ENCODE measurements around the gene CDK16.

Gene CDK16

GRCh38 chrX:47186096-47186740, 32.3 kb upstream of the CDK16 start:
- no peak for DNase-seq (ENCODE audit: low read depth)

GRCh38 chrX:47187106-47187677, 31.3 kb upstream of the CDK16 start:
- DNase-seq (ENCODE audit: low read depth), result no peak

DNA sequence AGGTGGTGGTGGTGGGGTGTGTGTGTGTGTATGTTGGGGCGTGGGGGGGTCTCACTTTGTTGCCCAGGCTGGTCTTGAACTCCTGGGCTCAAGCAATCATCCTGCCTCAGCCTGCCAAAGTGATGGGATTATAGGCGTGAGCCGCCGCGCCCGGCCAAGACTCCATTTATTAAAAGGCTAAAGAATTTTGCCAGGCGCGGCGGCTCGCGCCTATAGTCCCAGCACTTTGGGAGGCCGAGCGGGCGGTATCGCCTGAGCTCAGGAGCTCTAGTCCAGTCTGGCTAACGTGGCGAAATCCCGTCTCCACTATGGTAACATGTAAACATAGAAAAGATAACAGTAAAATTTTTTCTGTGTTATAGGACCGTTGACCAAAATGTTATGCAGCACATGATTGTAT, 28.6 kb upstream of the CDK16 start:
- no peak for DNase-seq (ENCODE audit: low read depth)

DNA sequence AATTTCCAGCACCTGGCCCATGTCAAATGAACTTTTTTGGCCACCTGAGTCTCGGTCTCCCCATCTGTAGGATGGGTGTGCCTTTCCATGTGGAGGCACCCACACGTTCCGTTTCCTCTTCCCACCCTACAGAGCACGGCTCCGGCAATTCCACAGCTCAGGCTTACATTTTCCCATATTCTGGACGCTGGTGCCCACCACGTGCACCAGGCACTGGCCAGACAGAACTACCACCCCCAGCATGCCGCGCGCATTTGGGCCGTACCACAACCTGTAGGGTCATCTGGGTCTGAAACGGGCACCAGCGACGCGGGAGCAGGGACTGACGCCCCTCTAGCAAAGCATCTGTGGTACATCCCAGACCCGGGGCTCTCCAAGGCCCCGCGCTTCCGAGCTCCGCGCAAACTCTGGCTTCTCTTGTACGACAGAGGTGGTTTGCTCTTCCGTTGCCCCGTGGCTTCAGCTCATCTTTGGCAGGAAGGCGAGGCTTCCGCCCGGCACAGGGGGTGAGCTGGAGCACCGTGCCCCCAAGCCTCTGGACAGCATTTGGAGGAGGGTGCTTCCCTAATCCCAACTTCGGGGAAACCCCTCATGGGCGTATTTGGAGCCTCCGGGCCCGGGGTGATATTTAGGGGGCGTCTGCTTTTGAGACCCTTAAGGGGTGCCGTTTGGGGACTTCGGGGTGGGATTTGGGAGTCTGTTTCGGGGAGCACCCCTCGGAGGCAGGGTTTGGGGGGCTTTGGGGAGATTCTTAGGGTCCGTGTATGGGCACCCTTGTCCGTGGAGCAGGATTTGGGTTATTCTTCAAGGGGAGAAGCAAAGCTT, 27.8 kb upstream of the CDK16 start:
- DNase-seq (ENCODE audit: low read depth), result peak; percentile 73

GRCh38 chrX:47191331-47191730, 27.1 kb upstream of the CDK16 start:
- DNase-seq (ENCODE audit: low read depth), result peak; percentile 18

GRCh38 chrX:47191806-47192401, 26.6 kb upstream of the CDK16 start:
- no peak for DNase-seq (ENCODE audit: low read depth)

GRCh38 chrX:47193475-47194193, 24.8 kb upstream of the CDK16 start, which contains the start of gene UBA1:
TSS of gene UBA1 (plus strand) at chrX:47193829. CDS start at chrX:47198803, 4,974 bp downstream.
- DNase-seq (ENCODE audit: low read depth), result peak; percentile 95

DNA sequence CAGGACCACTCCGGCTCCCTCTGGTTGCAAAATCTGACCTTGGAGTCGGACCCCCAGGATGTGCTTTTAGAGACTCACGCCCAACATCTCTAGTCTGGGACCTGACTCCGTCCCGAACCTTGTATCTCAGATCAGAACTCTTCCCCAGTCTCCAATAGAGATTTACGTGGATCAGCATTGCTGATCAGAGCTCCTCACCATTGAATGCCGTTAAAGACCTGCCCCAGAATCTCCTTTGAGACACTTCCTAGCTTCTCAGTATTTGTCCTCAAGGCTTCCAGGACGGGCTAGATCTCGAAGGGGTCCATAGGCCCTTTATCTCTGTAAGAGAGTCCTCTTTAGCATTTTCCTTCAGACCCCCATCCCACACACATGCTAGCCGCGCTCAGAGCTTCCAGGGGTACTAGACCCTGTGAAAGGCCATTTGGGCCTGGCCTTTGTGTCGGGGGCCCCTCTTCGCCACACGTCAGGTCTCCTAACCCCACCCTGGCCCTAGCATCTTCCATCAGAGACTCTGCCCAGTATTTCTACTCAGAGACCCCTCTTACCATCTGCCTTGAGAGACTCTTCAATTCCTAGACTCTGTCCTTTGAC, 24.2 kb upstream of the CDK16 start:
- DNase-seq (ENCODE audit: low read depth), result no peak

- no peak for DNase-seq (ENCODE audit: low read depth)
Measured at GRCh38 chrX:47196098-47196497, 22.4 kb upstream of the CDK16 start.

- no peak for DNase-seq (ENCODE audit: low read depth)
Measured at GRCh38 chrX:47197526-47197925, 21.0 kb upstream of the CDK16 start.

- no peak for DNase-seq (ENCODE audit: low read depth)
Measured at GRCh38 chrX:47198026-47198686, 20.3 kb upstream of the CDK16 start.

DNA sequence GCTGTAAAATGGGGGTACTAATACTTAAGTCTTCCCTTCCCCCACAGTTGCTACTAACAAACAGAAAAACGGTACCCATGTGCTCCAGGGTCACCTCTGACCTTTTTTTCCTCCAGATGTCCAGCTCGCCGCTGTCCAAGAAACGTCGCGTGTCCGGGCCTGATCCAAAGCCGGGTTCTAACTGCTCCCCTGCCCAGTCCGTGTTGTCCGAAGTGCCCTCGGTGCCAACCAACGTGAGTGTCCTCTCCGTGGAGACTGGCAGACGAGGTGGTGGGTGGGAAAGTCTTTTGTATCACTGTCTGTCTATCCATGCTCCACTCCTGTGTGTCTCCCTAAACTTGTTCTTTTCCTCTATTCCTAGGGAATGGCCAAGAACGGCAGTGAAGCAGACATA, 19.8 kb upstream of the CDK16 start:
- no peak for DNase-seq (ENCODE audit: low read depth)

DNA sequence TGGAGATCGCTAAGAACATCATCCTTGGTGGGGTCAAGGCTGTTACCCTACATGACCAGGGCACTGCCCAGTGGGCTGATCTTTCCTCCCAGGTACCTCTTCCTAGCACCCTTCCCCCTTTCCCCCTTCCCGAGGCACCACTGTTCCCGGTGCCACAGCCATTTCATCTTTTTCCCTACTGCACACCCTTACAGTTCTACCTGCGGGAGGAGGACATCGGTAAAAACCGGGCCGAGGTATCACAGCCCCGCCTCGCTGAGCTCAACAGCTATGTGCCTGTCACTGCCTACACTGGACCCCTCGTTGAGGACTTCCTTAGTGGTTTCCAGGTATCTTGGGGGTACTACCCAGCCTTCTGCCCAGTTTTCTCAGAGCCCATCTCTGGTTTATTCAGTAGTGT, 19.2 kb upstream of the CDK16 start:
- DNase-seq (ENCODE audit: low read depth), result no peak

GRCh38 chrX:47200385-47201150, 17.9 kb upstream of the CDK16 start:
- DNase-seq (ENCODE audit: low read depth), result no peak

DNA sequence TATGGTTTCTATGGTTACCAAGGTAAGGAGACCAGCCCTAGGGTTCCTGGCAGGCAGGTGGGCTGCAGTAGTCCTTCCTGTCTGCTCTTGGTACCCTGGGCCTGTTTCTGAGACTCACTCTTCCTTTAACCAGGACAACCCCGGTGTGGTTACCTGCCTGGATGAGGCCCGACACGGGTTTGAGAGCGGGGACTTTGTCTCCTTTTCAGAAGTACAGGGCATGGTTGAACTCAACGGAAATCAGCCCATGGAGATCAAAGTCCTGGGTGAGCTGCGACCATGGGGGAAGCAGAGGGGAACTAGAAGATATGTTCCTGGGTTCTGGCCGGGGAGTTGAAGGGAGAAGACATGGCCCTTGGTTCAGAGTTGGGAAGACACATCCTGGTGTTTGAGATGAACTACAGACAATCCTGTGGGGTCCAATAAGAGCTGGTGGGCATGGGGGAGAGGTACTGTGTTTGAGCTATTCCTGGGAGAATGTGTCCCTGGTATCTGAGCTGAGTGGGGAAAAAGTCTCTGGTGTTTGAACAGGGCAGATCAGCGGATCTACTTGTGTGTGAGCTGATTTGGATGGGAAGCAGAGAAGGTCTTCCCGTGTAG, 17.0 kb upstream of the CDK16 start:
- DNase-seq (ENCODE audit: low read depth), result no peak

GRCh38 chrX:47202316-47202715, 16.2 kb upstream of the CDK16 start:
- DNase-seq (ENCODE audit: low read depth), result no peak

DNA sequence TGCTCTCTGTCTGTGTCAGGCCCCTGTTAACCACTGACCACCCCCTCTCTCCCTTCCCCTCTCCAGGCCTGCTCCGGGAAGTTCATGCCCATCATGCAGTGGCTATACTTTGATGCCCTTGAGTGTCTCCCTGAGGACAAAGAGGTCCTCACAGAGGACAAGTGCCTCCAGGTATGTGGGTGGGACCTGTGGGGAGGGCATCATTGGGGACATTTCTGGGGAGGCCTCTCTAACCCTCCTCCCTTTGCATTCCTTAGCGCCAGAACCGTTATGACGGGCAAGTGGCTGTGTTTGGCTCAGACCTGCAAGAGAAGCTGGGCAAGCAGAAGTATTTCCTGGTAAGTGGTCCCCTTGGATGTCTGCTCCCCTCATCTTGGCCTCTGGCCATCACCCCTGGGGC, 15.6 kb upstream of the CDK16 start:
- no peak for DNase-seq (ENCODE audit: low read depth)

DNA sequence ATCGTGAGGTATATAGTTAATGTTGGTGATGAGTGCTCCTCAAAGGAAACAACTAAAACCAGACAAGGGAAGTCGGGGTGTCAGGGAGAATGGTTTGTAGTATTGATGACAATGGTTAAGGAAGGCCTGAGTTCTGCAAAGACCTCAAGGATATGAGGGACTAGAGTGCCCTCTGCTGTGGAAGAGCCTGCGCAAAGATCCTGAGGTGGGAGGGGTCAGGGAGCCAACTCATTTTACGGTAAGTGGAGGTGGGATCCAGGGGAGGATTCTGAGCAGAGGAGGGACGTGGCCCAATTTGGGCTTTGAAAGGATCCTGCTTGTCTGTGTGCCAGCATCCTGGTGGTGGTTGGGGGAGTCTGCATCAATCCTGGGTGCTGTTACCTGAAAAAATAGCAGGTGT, 13.5 kb upstream of the CDK16 start:
- DNase-seq (ENCODE audit: low read depth), result no peak

DNA sequence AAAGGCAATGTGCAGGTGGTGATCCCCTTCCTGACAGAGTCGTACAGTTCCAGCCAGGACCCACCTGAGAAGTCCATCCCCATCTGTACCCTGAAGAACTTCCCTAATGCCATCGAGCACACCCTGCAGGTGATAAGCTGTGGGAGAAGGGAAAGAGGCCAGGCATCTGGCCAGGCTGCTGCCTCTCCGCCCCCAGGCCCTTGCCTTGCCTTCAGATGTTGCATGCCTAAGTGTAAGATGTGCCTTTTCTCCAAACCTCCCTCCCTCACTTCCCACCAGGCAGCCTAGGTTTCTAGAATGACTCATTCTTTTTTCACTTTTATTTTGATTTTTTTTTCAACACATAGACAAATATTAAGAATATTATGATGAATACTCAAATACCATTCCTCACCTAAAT, 12.2 kb upstream of the CDK16 start:
- DNase-seq (ENCODE audit: low read depth), result no peak

DNA sequence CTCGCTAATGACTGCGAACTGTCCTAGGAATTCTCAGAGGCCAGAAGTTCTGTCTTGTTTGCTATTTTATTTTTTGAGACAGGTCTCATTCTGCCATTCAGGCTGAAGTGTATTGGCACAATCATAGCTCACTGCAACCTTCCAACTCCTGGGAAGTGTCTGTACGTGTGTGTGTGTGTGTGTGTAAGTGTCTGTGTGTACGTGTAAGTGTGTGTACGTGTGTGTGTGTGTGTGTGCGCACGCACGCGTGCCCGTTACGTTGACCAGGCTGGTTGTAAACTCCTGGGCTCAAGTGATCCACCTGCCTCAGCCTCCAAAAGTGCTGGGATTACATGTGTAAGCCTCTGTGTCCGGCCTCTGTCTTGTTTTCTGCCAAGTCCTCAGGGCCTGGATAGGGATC, 10.4 kb upstream of the CDK16 start:
- no peak for DNase-seq (ENCODE audit: low read depth)
